Measurements from ENCODE around the gene EFNA4.

The EFNA4 gene

DNA sequence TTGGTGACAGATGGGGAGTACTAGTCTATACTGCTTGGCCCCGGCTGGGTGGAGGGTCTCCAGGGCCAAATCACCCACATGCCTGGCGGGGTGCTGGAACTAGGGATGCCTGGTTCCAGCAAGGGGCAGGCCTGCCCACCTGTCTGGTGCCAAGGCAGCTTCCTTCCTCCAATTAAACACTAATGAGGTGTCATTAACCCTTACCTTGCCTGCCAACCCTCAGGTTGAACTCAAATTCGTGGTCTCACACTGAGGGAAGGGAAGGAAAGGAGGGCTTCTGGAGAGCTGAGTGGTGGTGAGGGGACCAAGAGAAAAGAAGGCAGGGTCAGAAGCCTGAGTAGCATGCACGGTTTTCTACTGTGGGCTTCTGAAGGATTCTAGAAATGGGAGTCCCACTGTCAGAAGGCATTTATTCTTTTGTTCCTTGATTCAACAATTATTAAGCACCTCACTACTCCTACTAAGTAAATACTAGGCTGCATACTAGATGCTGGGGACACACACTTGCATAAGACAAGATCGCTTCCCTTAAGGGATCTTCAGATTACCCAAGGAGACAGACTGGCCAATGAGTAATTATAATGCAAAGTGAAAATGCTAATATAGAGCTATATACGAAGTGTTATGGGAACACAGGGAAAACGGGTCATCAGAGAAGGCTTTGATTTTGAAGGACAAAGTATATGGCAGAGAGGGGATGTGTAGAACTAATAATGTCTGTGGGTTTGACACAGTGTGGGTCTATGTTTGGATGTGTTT, 9.2 kb downstream of the EFNA4 start:
- peaks cover 10% of the 10 kb centered on the region; the same call in 1 of the 2 replicates for H3K4me1 ChIP-seq
- H3K9me3 ChIP-seq, result no peaks in the 10 kb centered on the region
- no peak for DNase-seq
- TF ChIP-seq, protein P1, sequence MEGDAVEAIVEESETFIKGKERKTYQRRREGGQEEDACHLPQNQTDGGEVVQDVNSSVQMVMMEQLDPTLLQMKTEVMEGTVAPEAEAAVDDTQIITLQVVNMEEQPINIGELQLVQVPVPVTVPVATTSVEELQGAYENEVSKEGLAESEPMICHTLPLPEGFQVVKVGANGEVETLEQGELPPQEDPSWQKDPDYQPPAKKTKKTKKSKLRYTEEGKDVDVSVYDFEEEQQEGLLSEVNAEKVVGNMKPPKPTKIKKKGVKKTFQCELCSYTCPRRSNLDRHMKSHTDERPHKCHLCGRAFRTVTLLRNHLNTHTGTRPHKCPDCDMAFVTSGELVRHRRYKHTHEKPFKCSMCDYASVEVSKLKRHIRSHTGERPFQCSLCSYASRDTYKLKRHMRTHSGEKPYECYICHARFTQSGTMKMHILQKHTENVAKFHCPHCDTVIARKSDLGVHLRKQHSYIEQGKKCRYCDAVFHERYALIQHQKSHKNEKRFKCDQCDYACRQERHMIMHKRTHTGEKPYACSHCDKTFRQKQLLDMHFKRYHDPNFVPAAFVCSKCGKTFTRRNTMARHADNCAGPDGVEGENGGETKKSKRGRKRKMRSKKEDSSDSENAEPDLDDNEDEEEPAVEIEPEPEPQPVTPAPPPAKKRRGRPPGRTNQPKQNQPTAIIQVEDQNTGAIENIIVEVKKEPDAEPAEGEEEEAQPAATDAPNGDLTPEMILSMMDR (IDR thresholded peaks at IDR 0.05; ENCODE audit: low read depth, low read length), result no peak
- no peaks in the 10 kb centered on the region for H3K36me3 ChIP-seq
- H3K27me3 ChIP-seq, result no peaks in the 10 kb centered on the region
- no peak overlapping the region for H3K4me3 ChIP-seq (ENCODE audit: low read depth, low read length)

DNA sequence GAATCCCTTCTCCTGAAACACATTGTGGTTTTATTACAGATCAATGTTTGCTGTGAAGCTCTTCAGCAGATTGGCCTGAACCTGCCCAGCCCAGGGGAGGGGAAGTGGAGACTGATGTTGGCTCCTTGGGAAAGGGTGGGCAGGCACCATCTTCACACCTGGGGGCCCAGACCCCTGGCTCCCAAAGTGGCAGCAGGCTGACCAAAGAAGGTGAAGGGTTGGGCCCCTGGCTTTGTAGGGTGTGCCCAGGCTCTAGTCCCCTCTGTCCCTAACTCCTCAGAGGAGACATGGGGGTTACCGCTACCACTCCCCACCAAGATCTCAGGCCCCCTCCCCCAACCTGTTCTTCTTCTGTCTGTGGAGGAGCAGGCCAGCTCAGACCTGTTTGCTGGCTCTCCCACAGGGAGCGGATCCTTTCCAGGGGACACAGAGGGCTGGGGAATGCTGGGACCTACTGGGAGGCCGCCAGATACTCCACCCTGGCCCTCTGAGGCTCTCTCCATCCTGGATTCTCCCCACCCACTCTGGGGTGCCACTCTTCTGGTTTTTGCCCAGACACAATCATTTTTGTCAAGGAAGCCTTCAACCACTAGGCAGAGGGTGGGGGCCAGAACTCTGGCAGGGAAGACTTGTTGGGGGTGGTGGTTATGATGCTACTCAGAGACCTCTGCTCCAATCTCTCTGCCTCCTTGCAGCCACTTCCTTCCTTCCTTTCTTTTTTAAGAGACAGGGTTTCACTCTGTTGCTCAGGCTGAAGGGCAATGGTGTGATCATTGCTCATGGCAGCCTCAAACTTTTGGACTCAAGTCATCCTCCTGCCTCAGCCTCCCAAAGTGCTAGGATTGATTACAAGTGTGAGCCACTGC, 10.1 kb downstream of the EFNA4 start:
- Histone ChIP-seq H3K4me3 (ENCODE audit: low read depth, low read length) (no peak overlapping the region), H3K27me3 (no peaks in the 10 kb centered on the region), H3K36me3 (no peaks in the 10 kb centered on the region), H3K4me1 (peaks cover 15% of the 10 kb centered on the region; the same call in 1 of the 2 replicates), H3K9me3 (no peaks in the 10 kb centered on the region)
- TF ChIP-seq, protein P1 (IDR thresholded peaks at IDR 0.05; ENCODE audit: low read depth, low read length), result no peak
- no peak for DNase-seq

DNA sequence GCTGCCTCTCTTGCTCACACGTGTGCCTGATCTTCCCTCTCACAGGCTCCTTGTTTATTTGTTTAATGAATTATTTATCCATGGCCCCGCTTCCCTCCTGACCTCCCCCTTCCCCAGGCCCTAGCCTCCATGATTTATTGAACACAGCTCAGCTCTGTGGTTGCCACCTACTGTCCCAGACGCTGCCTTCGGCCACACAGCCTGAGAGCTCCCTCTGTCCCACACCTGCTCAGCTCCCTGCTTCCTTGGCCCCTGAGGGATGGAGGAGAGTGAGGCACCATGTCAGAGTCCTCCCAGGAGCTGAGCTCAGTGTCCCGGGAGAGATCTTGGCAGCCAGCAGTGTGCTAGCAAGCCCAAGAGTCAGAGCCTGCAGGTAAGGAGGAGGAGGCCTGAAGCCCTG, 12.0 kb downstream of the EFNA4 start:
- H3K27me3 ChIP-seq, result peaks cover 18% of the 10 kb centered on the region
- TF ChIP-seq, protein P1 (IDR thresholded peaks at IDR 0.05; ENCODE audit: low read depth, low read length), result no peak

DNA sequence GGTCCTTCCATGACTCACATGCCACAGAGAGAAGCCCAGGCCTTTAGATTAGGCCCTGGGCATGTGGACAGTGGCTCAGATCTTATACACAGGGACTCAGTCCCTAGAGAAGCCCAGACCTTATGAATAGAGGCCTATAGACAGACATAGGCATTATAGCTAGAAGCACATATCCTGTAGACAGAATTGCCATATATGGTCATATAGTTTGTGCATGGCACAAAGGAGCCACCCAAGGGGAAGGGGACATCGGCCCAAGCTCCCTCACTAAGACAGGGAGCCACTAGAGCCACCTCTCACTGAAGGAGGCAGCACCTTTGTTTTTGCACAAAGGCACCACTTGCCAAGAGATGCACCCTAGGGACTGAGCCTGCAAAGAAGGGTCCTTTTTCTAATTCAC, 12.8 kb downstream of the EFNA4 start:
- TF ChIP-seq, protein P1 (IDR thresholded peaks at IDR 0.05; ENCODE audit: low read depth, low read length), result no peak
- Histone ChIP-seq H3K4me1 (peaks cover 14% of the 10 kb centered on the region), H3K4me3 (ENCODE audit: low read depth, low read length) (no peak overlapping the region), H3K9me3 (no peaks in the 10 kb centered on the region), H3K36me3 (no peaks in the 10 kb centered on the region), H3K27me3 (peaks cover 26% of the 10 kb centered on the region)
- DNase-seq, result no peak

More for the DNA sequence above, 12.0 kb downstream of the EFNA4 start:
- Histone ChIP-seq H3K4me3 (ENCODE audit: low read depth, low read length) (no peak overlapping the region), H3K36me3 (no peaks in the 10 kb centered on the region), H3K9me3 (no peaks in the 10 kb centered on the region), H3K4me1 (peaks cover 15% of the 10 kb centered on the region)
- no peak for DNase-seq

DNA sequence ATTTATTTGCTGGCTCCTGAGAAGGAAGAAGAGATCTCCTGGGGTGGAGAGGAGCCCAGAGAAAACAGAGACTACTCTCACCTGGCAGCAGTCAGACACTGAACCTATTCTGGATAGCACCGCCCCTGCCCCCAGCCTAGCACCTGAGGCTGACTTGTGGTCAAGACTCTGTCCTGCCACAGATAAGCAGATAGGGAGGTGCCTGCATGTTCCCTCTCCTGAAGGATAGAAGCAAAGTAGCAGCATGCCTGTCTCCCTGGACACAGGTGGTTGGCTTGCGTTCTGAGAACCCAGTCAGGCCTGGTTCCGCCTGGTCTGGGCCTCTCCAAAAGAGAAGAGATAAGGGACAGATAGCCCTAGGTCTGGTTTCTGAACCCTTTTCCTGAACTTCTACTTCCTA, 13.8 kb downstream of the EFNA4 start:
- DNase-seq, result no peak
- peaks cover 36% of the 10 kb centered on the region for H3K27me3 ChIP-seq
- TF ChIP-seq, protein P1 (IDR thresholded peaks at IDR 0.05; ENCODE audit: low read depth, low read length), result no peak
- no peak overlapping the region for H3K4me3 ChIP-seq (ENCODE audit: low read depth, low read length)
- peaks cover 14% of the 10 kb centered on the region for H3K4me1 ChIP-seq
- no peaks in the 10 kb centered on the region for H3K9me3 ChIP-seq
- no peaks in the 10 kb centered on the region for H3K36me3 ChIP-seq
